Chondrocyte (in vitro differentiated cells): Measurements from ENCODE around the gene PYCR2. TPM values are rescaled to one million over a fixed set of nuclear protein-coding genes. Genes with fewer than 3 reads are reported as not detected.
"Not testable (repeated sequence)": the region's sequence is repeated elsewhere in the genome, so short reads cannot be mapped to it uniquely, and the experiment has no call there.

Experiments
- DNase-seq: peaks from one replicate; pipeline ENCODE4 v3.0.0; 2021; ENCODE audit warnings: mixed read lengths, low spot score
- H3K27ac Mint-ChIP-seq: one replicate; pipeline ENCODE4 v1.8.0; 2021; ENCODE audit warnings: mild to moderate bottlenecking, moderate library complexity, mixed read lengths; ENCODE audit not compliant: unreplicated experiment
- H3K27me3 Mint-ChIP-seq: 2 replicates; pipeline ENCODE4 v1.8.0; 2021; ENCODE audit warnings: low read depth, mixed read lengths
- H3K36me3 Mint-ChIP-seq: 2 replicates; pipeline ENCODE4 v1.8.0; 2021; ENCODE audit warnings: low read depth, mixed read lengths
- H3K4me1 Mint-ChIP-seq: 2 replicates; pipeline ENCODE4 v1.8.0; 2021; ENCODE audit warnings: low read depth, mild to moderate bottlenecking, mixed read lengths
- H3K4me3 Mint-ChIP-seq: one replicate; pipeline ENCODE4 v1.8.0; 2021; ENCODE audit warnings: mild to moderate bottlenecking, moderate library complexity, mixed read lengths; ENCODE audit not compliant: unreplicated experiment
- H3K9me3 Mint-ChIP-seq: 2 replicates; pipeline ENCODE4 v1.8.0; 2021; ENCODE audit warnings: low read depth, mixed read lengths
- total RNA-seq: library from RNA; stranded (reverse); gene quantifications from 3 replicates; pipeline ENCODE4 v1.2.1, GENCODE V29; 2021
- TF ChIP-seq, protein P1 (sequence below): fragments of 200-600 bp; sonication (generic); IDR thresholded peaks from 2 replicates; pipeline ENCODE4 v1.5.0; 2021; ENCODE audit warnings: antibody characterized with exemption, mild to moderate bottlenecking, moderate library complexity

The PYCR2 gene
- total RNA-seq, 1 donor from 2014 or later, result 43.4 TPM

DNA sequence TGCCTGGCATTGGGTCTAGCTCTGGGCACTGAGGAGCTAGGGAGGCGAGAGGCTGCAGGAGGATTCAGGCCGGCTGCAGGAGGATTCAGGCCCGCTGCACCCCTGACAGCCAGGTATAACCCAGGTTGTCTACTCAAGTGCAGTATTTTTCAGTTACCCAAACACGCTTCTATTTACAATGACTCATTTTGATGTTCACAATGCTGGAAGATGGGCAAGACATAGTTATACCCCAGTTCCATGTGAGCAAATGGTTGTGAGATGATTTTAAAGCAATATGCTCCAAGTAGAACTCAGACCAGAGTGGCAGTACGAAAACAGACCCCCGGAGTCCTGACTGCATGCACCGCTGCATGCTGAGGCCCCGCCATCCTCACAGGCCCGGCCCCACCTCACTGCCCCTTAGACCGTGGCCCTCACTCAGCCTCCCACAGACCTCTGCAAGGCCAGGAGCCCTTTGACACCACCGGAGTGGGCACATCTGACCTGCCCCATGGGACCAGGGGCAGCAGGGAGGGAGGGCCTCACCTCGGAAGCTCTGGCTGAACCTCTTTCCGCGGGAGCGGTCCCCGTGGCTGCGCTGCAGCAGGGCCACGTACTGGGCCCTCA, 35.7 kb downstream of the PYCR2 start:
- Mint-ChIP-seq H3K4me1 (peaks cover 5% of the 10 kb centered on the region), H3K9me3 (no peaks in the 10 kb centered on the region), H3K36me3 (no peaks in the 10 kb centered on the region), H3K27me3 (no peaks in the 10 kb centered on the region), H3K27ac (no peak overlapping the region), H3K4me3 (no peak overlapping the region)
- DNase-seq, result no peak
- TF ChIP-seq, protein P1, sequence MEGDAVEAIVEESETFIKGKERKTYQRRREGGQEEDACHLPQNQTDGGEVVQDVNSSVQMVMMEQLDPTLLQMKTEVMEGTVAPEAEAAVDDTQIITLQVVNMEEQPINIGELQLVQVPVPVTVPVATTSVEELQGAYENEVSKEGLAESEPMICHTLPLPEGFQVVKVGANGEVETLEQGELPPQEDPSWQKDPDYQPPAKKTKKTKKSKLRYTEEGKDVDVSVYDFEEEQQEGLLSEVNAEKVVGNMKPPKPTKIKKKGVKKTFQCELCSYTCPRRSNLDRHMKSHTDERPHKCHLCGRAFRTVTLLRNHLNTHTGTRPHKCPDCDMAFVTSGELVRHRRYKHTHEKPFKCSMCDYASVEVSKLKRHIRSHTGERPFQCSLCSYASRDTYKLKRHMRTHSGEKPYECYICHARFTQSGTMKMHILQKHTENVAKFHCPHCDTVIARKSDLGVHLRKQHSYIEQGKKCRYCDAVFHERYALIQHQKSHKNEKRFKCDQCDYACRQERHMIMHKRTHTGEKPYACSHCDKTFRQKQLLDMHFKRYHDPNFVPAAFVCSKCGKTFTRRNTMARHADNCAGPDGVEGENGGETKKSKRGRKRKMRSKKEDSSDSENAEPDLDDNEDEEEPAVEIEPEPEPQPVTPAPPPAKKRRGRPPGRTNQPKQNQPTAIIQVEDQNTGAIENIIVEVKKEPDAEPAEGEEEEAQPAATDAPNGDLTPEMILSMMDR, result no peak

DNA sequence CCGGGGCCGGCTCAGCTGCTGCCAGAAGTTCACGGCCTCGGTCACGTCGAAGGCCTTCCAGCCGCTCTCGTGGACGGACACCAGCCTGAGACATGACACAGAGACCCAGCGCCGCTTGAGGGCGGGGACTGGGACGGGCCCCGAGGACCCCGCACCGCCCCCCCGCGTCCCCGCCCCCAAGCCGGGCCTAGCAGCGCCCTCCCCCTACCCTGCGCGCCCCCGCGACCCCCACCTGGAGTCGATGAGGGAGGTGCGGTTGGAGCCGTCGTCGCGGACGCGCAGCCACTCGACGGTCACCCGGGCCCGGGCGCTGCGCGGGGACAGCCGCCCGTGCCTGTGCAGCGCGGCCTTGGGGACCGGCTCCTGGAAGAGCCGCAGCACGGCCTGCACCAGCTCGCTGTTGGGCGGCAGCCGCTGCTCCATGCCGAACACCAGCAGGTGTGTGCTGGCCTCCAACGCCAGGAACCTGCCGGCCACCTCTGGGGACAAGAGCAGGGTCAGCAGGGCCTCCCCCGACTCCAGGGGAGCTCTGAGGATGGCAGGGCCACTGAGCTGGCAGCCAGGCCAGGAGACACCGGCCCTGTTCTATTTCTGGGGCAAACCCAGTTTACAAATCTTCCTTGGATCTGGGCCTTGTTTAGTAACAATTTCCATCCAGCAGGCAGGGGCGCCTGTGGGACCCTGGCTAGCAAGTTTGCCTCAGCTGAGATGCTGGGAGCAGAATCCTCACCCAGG, 36.3 kb downstream of the PYCR2 start:
- not testable (repeated sequence) for H3K27ac Mint-ChIP-seq, H3K36me3 Mint-ChIP-seq, H3K4me1 Mint-ChIP-seq, DNase-seq, H3K27me3 Mint-ChIP-seq, H3K4me3 Mint-ChIP-seq, H3K9me3 Mint-ChIP-seq

DNA sequence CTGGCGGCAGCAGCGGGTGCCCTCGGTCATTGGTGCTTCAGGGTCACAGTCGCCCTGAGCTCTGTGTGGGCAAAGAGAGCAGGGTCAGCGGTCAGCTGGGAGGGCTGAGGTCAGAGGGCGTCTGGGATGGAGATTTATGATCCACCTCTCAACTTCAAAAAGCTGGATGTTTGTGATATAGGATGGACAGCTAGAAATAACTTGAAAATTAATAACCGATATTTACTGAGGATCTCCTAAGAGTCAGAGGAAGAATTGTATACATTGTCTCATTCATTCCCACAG, 37.1 kb downstream of the PYCR2 start:
- no peaks in the 10 kb centered on the region for H3K36me3 Mint-ChIP-seq
- no peak overlapping the region for H3K27ac Mint-ChIP-seq
- TF ChIP-seq, protein P1, result no peak
- H3K27me3 Mint-ChIP-seq, result no peaks in the 10 kb centered on the region
- H3K4me1 Mint-ChIP-seq, result peaks cover 9% of the 10 kb centered on the region
- DNase-seq, result no peak
- no peak overlapping the region for H3K4me3 Mint-ChIP-seq
- no peaks in the 10 kb centered on the region for H3K9me3 Mint-ChIP-seq

DNA sequence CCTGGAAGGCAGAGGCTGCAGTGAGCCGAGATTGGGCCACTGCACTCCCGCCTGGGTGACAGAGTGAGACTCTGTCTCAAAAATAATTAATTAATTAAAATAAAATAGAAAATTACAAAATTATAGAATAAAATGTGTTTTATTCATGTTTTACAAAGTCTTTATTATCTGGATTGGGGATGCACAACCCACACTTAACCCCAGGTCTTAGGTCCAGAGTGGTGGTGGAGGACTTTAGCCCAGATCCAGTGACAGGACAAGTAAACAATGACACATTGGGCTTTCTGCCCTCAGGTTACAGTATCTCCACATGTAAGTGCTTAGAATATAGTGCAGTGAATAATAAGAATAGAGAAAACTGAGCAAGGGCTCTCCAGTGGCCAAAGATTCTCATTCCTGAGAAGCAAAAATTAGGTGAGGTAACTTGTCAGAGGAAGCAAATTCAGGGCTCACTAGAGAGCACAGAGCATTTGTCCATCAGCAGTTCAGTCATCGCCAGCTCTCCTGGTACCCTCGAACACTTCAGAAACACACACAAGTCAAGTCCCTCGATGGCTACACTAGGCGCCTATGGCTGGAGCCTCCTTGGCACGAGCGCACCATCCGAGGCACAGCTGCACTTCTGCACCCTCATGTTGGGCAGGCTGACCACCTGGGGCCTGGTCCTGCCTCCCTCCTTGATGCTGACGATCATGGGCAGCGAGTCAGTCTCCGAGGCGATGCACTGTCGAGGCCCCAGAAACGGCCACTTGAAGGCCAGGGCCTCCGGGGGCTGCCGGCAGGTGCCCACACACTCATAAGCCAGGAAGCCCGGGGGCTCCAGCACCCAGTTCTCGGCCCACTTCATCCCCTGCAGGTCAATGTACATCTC, 37.7 kb downstream of the PYCR2 start:
- Mint-ChIP-seq H3K27me3 (no peaks in the 10 kb centered on the region), H3K27ac (no peak overlapping the region), H3K4me1 (peaks cover 10% of the 10 kb centered on the region), H3K4me3 (no peak overlapping the region), H3K9me3 (no peaks in the 10 kb centered on the region), H3K36me3 (no peaks in the 10 kb centered on the region)
- TF ChIP-seq, protein P1, result no peak
- no peak for DNase-seq

DNA sequence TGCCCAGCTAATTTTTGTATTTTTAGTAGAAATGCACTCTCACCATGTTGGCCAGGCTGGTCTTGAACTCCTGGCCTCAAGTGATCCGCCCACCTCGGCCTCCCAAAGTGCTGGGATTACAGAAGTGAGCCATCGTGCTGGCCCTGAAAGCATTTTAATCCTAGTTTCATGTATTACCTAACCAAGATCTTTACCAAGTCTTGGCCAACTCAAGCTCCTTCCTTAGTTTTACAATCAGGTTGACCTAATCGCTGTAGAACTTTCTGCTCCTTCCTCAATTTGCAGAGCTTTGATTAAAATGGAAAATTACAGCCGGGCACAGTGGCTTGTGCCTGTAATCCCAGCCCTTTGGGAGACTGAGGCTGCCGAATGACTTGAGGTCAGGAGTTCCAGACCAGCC, 38.7 kb downstream of the PYCR2 start:
- Mint-ChIP-seq H3K9me3 (no peaks in the 10 kb centered on the region), H3K27me3 (no peaks in the 10 kb centered on the region), H3K4me3 (no peak overlapping the region), H3K27ac (no peak overlapping the region), H3K36me3 (no peaks in the 10 kb centered on the region), H3K4me1 (peaks cover 21% of the 10 kb centered on the region)
- TF ChIP-seq, protein P1, result no peak
- no peak for DNase-seq
